Putamen (tissue), 1 donor: ENCODE data around the gene SMOC2.
"Not testable (repeated sequence)": the region's sequence is repeated elsewhere in the genome, so short reads cannot be mapped to it uniquely, and the experiment has no call there.

Experiments used
- DNase-seq: peaks from one replicate; pipeline ENCODE4 v3.0.0-alpha.2; 2016; ENCODE audit warnings: low spot score

The SMOC2 gene

GRCh38 chr6:168655462-168656152 lies 214.6 kb downstream of the SMOC2 start:
- no peak for DNase-seq

- no peak for DNase-seq
These were observed 217.1 kb downstream of the SMOC2 start for GRCh38 chr6:168658059-168658458.

GRCh38 chr6:168660400-168660945 lies 219.5 kb downstream of the SMOC2 start:
- DNase-seq = no peak

GRCh38 chr6:168662301-168662936 lies 221.4 kb downstream of the SMOC2 start:
- no peak for DNase-seq

- DNase-seq = no peak
These were observed 222.1 kb downstream of the SMOC2 start for GRCh38 chr6:168663041-168663440.

GRCh38 chr6:168664956-168665355 lies 224.0 kb downstream of the SMOC2 start:
- no peak for DNase-seq

GRCh38 chr6:168666170-168666569 lies 225.2 kb downstream of the SMOC2 start:
- DNase-seq = no peak

GRCh38 chr6:168666699-168667427 lies 225.9 kb downstream of the SMOC2 start:
- DNase-seq = no peak

- no peak for DNase-seq
These were observed 226.4 kb downstream of the SMOC2 start for GRCh38 chr6:168667428-168667805.

- no peak for DNase-seq
These were observed 229.5 kb downstream of the SMOC2 start for GRCh38 chr6:168670401-168670985.

GRCh38 chr6:168671028-168671862 lies 230.3 kb downstream of the SMOC2 start:
- no peak for DNase-seq

GRCh38 chr6:168671863-168672546 lies 231.0 kb downstream of the SMOC2 start:
- no peak for DNase-seq

GRCh38 chr6:168674595-168674994 lies 233.6 kb downstream of the SMOC2 start:
- DNase-seq = no peak

GRCh38 chr6:168675375-168675774 lies 234.4 kb downstream of the SMOC2 start:
- no peak for DNase-seq

GRCh38 chr6:168675933-168676551 lies 235.1 kb downstream of the SMOC2 start:
- DNase-seq = no peak

- DNase-seq = no peak
These were observed 235.8 kb downstream of the SMOC2 start for GRCh38 chr6:168676552-168677322.

- DNase-seq = not testable (repeated sequence)
These were observed 236.4 kb downstream of the SMOC2 start for GRCh38 chr6:168677323-168677781.

- DNase-seq = no peak
These were observed 237.1 kb downstream of the SMOC2 start for GRCh38 chr6:168678077-168678476.

- no peak for DNase-seq
These were observed 237.6 kb downstream of the SMOC2 start for GRCh38 chr6:168678588-168678987.

- DNase-seq = no peak
These were observed 240.8 kb downstream of the SMOC2 start for GRCh38 chr6:168681748-168682147.
